HUES48 (cell line): ENCODE results near the gene ST7.

Source experiments
- H3K27ac ChIP-seq: one replicate; pipeline ENCODE4 v1.7.0; 2013; ENCODE audit warnings: low read depth, low read length, inconsistent platforms
- H3K27me3 ChIP-seq: 2 replicates; pipeline ENCODE4 v1.6.1; 2013; ENCODE audit warnings: mild to moderate bottlenecking, low read length; ENCODE audit not compliant: control insufficient read depth, insufficient read depth
- H3K36me3 ChIP-seq: 2 replicates; pipeline ENCODE4 v1.6.1; 2013; ENCODE audit warnings: low read length; ENCODE audit not compliant: control insufficient read depth, insufficient read depth
- H3K4me1 ChIP-seq: 2 replicates; pipeline ENCODE4 v1.6.1; 2013; ENCODE audit warnings: mild to moderate bottlenecking, low read length; ENCODE audit not compliant: control insufficient read depth, insufficient read depth
- H3K4me3 ChIP-seq: 2 replicates; pipeline ENCODE4 v1.5.1; 2013; ENCODE audit warnings: mild to moderate bottlenecking, low read depth, low read length
- H3K9ac ChIP-seq: 2 replicates; pipeline ENCODE4 v1.6.1; 2013; ENCODE audit warnings: mild to moderate bottlenecking, low read depth, low read length, moderate library complexity
- H3K9me3 ChIP-seq: 2 replicates; pipeline ENCODE4 v1.6.1; 2013; ENCODE audit warnings: low read length; ENCODE audit not compliant: control insufficient read depth, insufficient read depth

ST7 gene

DNA sequence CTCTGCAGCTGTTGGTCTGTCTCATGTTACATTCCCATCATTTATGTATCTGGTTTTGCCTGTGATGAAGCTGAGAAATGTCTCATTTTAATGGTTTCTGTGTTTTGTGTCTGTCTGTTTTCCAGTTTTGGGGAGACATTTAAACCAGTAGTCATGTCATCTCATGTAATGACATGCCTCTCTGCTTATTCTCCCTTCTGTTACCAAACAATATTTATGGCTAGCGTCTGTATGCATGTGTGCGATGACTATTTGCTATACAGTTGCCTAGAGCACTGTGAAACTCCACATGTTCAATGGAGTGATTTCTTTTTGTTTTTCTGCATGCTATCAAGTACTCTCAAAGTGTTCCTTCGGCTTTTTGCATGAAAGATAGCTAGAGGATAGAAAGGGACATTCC is 132.0 kb downstream of the ST7 start:
- H3K27ac ChIP-seq = no peak overlapping the region
- H3K4me3 ChIP-seq = no peak overlapping the region
- H3K9me3 ChIP-seq = no peaks in the 10 kb centered on the region
- H3K9ac ChIP-seq = no peak overlapping the region
- no peaks in the 10 kb centered on the region for H3K36me3 ChIP-seq
- H3K4me1 ChIP-seq = peaks cover 3% of the 10 kb centered on the region; the same call in 1 of the 2 replicates
- H3K27me3 ChIP-seq = no peaks in the 10 kb centered on the region

GRCh38 chr7:117085769-117086463 is 132.6 kb downstream of the ST7 start:
- peaks cover 3% of the 10 kb centered on the region; the same call in 1 of the 2 replicates for H3K4me1 ChIP-seq
- no peak overlapping the region for H3K9ac ChIP-seq
- H3K27ac ChIP-seq = no peak overlapping the region
- H3K9me3 ChIP-seq = no peaks in the 10 kb centered on the region
- no peaks in the 10 kb centered on the region for H3K36me3 ChIP-seq
- no peak overlapping the region for H3K4me3 ChIP-seq
- H3K27me3 ChIP-seq = no peaks in the 10 kb centered on the region

- Histone ChIP-seq H3K36me3 (no peaks in the 10 kb centered on the region), H3K27me3 (no peaks in the 10 kb centered on the region), H3K4me3 (no peak overlapping the region), H3K4me1 (peaks cover 3% of the 10 kb centered on the region; the same call in 1 of the 2 replicates), H3K27ac (no peak overlapping the region), H3K9me3 (no peaks in the 10 kb centered on the region), H3K9ac (no peak overlapping the region)
Observed at GRCh38 chr7:117086788-117087187, 133.5 kb downstream of the ST7 start.

DNA sequence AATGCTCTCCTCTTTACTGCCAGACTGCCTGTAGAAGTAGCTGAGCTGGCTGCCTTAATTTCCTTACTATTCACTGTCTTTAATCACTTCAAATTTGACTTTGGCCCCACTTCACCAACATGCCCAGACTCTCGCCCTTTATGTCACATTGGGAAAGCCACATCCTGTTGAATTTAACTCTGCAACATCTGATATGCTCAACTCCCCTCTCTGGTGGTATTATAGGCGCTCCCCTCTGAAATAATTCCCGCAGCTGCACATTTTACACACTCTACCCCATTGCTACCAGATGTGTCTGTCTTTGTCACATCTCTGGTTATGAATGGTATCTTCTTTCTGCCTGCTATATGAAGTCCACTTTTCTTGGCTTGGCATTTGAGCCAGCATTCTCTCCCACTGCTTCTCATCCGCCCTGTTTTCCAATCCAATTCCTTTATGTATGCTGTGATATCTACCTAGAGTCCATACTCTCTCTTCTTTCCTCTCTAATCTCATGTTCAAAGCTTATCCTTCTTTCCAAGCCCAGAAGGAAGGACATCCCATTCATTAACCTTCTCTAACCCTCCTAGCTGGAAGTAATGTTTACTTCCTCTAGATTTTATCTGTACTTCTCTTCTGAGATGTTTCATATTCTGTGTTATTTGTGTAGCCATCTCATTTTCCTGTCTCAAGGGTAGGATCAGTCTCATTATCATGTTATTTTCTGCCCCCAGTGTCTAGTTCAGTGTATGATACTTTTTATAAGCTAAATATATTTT is 134.5 kb downstream of the ST7 start:
- H3K4me3 ChIP-seq = no peak overlapping the region
- H3K36me3 ChIP-seq = no peaks in the 10 kb centered on the region
- no peak overlapping the region for H3K27ac ChIP-seq
- no peak overlapping the region for H3K9ac ChIP-seq
- no peaks in the 10 kb centered on the region for H3K27me3 ChIP-seq
- H3K4me1 ChIP-seq = peaks cover 3% of the 10 kb centered on the region; the same call in 1 of the 2 replicates
- no peaks in the 10 kb centered on the region for H3K9me3 ChIP-seq

- Histone ChIP-seq H3K27me3 (no peaks in the 10 kb centered on the region), H3K27ac (no peak overlapping the region), H3K4me3 (no peak overlapping the region), H3K4me1 (peaks cover 3% of the 10 kb centered on the region; the same call in 1 of the 2 replicates), H3K9ac (no peak overlapping the region), H3K9me3 (no peaks in the 10 kb centered on the region), H3K36me3 (no peaks in the 10 kb centered on the region)
Observed at GRCh38 chr7:117088623-117089194, 135.4 kb downstream of the ST7 start.

DNA sequence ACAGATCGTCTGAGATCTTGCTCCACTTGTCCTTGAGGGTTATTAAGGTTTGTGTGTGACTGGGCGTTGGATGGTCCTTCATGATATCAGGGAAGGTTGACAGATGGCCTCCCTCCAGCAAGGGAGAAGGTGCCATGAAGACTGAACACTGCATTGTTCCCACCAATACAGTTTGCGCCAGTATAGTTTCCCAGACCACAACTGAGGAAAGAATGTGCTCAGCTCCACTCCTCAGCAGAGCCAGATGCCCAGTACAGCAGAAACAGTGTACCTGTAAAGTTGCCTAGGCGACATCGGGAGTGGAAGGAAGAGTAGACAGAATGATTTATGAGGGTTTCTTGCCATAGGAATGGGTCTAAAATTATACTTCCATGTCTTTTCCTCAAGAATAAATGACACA is 137.5 kb downstream of the ST7 start:
- peaks cover 3% of the 10 kb centered on the region; the same call in 1 of the 2 replicates for H3K4me1 ChIP-seq
- no peak overlapping the region for H3K4me3 ChIP-seq
- H3K36me3 ChIP-seq = no peaks in the 10 kb centered on the region
- no peak overlapping the region for H3K9ac ChIP-seq
- no peaks in the 10 kb centered on the region for H3K9me3 ChIP-seq
- H3K27ac ChIP-seq = no peak overlapping the region
- no peaks in the 10 kb centered on the region for H3K27me3 ChIP-seq

DNA sequence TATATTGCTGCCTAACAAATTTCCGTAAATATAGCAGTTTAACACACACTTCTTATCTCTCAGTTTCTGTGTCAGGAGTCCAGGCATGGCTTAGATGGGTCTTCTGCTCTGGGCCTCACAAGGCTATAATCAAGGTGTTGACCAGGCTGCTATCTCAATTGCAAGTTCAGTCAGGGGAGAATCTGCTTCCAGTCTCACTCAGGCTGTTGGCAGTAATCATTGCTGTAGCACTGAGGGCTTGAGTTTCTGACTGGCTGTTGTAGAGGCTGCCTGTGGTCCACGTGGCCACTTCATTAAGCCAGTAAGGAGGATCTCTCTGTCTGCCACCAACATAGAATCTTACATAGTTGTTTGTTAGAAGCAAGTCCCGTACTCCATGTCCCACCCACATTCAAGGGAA is 138.4 kb downstream of the ST7 start:
- H3K27me3 ChIP-seq = no peaks in the 10 kb centered on the region
- no peaks in the 10 kb centered on the region for H3K36me3 ChIP-seq
- no peak overlapping the region for H3K9ac ChIP-seq
- H3K4me3 ChIP-seq = no peak overlapping the region
- no peaks in the 10 kb centered on the region for H3K9me3 ChIP-seq
- no peak overlapping the region for H3K27ac ChIP-seq
- no peaks in the 10 kb centered on the region for H3K4me1 ChIP-seq

GRCh38 chr7:117092785-117093184 is 139.5 kb downstream of the ST7 start:
- no peak overlapping the region for H3K27ac ChIP-seq
- H3K4me1 ChIP-seq = no peaks in the 10 kb centered on the region
- H3K36me3 ChIP-seq = no peaks in the 10 kb centered on the region
- H3K27me3 ChIP-seq = no peaks in the 10 kb centered on the region
- H3K9me3 ChIP-seq = no peaks in the 10 kb centered on the region
- H3K4me3 ChIP-seq = no peak overlapping the region
- H3K9ac ChIP-seq = no peak overlapping the region

- H3K9ac ChIP-seq = no peak overlapping the region
- H3K4me3 ChIP-seq = no peak overlapping the region
- H3K27me3 ChIP-seq = no peaks in the 10 kb centered on the region
- no peaks in the 10 kb centered on the region for H3K4me1 ChIP-seq
- H3K27ac ChIP-seq = no peak overlapping the region
- no peaks in the 10 kb centered on the region for H3K9me3 ChIP-seq
- H3K36me3 ChIP-seq = no peaks in the 10 kb centered on the region
Observed at GRCh38 chr7:117094457-117094856, 141.2 kb downstream of the ST7 start.

- H3K36me3 ChIP-seq = no peaks in the 10 kb centered on the region
- H3K4me1 ChIP-seq = no peaks in the 10 kb centered on the region
- no peak overlapping the region for H3K27ac ChIP-seq
- H3K4me3 ChIP-seq = no peak overlapping the region
- H3K27me3 ChIP-seq = no peaks in the 10 kb centered on the region
- no peaks in the 10 kb centered on the region for H3K9me3 ChIP-seq
- H3K9ac ChIP-seq = no peak overlapping the region
Observed at GRCh38 chr7:117095055-117095454, 141.8 kb downstream of the ST7 start.

GRCh38 chr7:117096330-117096729 is 143.0 kb downstream of the ST7 start:
- no peak overlapping the region for H3K4me3 ChIP-seq
- H3K4me1 ChIP-seq = no peaks in the 10 kb centered on the region
- no peak overlapping the region for H3K27ac ChIP-seq
- no peaks in the 10 kb centered on the region for H3K36me3 ChIP-seq
- H3K27me3 ChIP-seq = no peaks in the 10 kb centered on the region
- no peak overlapping the region for H3K9ac ChIP-seq
- no peaks in the 10 kb centered on the region for H3K9me3 ChIP-seq
